ENCODE results near the gene CDH13. TPM values are rescaled to one million over a fixed set of nuclear protein-coding genes. Genes with fewer than 3 reads are reported as not detected.

The CDH13 gene
- total and polyA plus RNA-seq, 2 experiments from 2014 or later, result 1.2 to 1.5 TPM

GRCh38 chr16:82993926-82994325, 367.2 kb downstream of the CDH13 start:
- Histone ChIP-seq H3K27me3 (no peaks in the 10 kb centered on the region), H4K20me1 (ENCODE audit: insufficient read depth, poor library complexity, severe bottlenecking) (no peaks in the 10 kb centered on the region), H3K36me3 (replicated peaks; ENCODE audit: insufficient read depth, low read depth) (no peaks in the 10 kb centered on the region), H3K4me2 (no peak overlapping the region), H3K4me3 (no peak overlapping the region), H3K27ac (no peak overlapping the region), H3K4me1 (ENCODE audit: insufficient read depth) (peaks cover 4% of the 10 kb centered on the region), H3K9me2 (replicated peaks; ENCODE audit: insufficient read depth) (no peaks in the 10 kb centered on the region), H2AFZ (no peak overlapping the region), H3K9me3 (ENCODE audit: low read depth) (no peaks in the 10 kb centered on the region), H3K79me2 (no peaks in the 10 kb centered on the region)
- no peak for TF ChIP-seq EZH2 (IDR thresholded peaks at IDR 0.05; ENCODE audit: borderline replicate concordance)
- TF ChIP-seq CTCF (IDR thresholded peaks at IDR 0.05; ENCODE audit: poor library complexity), result no peak
- no peak for TF ChIP-seq EZH2phosphoT487 (IDR thresholded peaks at IDR 0.05; ENCODE audit: low read depth, severe bottlenecking, unreplicated experiment)
- DNase-seq (ENCODE audit: low spot score), result no peak
- 80% methylated on average over 4 of the region's 4 CpGs for WGBS (ENCODE audit: low lambda C conversion rate, missing lambda C conversion rate)

GRCh38 chr16:82995286-82995923, 368.6 kb downstream of the CDH13 start:
- H3K9me2 ChIP-seq (replicated peaks; ENCODE audit: insufficient read depth), result no peaks in the 10 kb centered on the region
- H2AFZ ChIP-seq, result peak overlapping the region; percentile 21
- peak overlapping the region; percentile 41 for H3K4me2 ChIP-seq
- no peak for DNase-seq (ENCODE audit: low spot score)
- no peaks in the 10 kb centered on the region for H3K79me2 ChIP-seq
- peaks cover 4% of the 10 kb centered on the region for H3K4me1 ChIP-seq (ENCODE audit: insufficient read depth)
- no peak overlapping the region for H3K4me3 ChIP-seq
- no peaks in the 10 kb centered on the region for H3K9me3 ChIP-seq (ENCODE audit: low read depth)
- no peaks in the 10 kb centered on the region for H3K36me3 ChIP-seq (replicated peaks; ENCODE audit: insufficient read depth, low read depth)
- TF ChIP-seq EZH2phosphoT487 (IDR thresholded peaks at IDR 0.05; ENCODE audit: low read depth, severe bottlenecking, unreplicated experiment), result no peak
- no peak for TF ChIP-seq CTCF (IDR thresholded peaks at IDR 0.05; ENCODE audit: poor library complexity)
- no peak for TF ChIP-seq EZH2 (IDR thresholded peaks at IDR 0.05; ENCODE audit: borderline replicate concordance)
- H3K27me3 ChIP-seq, result no peaks in the 10 kb centered on the region
- H4K20me1 ChIP-seq (ENCODE audit: insufficient read depth, poor library complexity, severe bottlenecking), result no peaks in the 10 kb centered on the region
- 81% methylated on average over 9 of the region's 9 CpGs for WGBS (ENCODE audit: low lambda C conversion rate, missing lambda C conversion rate)
- peak overlapping the region; percentile 75 for H3K27ac ChIP-seq

GRCh38 chr16:82995924-82996441, 369.2 kb downstream of the CDH13 start:
- no peak overlapping the region for H3K4me3 ChIP-seq
- DNase-seq (ENCODE audit: low spot score), result peak; percentile 78
- H3K4me1 ChIP-seq (ENCODE audit: insufficient read depth), result peaks cover 4% of the 10 kb centered on the region
- no peaks in the 10 kb centered on the region for H3K9me3 ChIP-seq (ENCODE audit: low read depth)
- H3K4me2 ChIP-seq, result peak overlapping the region; percentile 41
- no peak for TF ChIP-seq EZH2 (IDR thresholded peaks at IDR 0.05; ENCODE audit: borderline replicate concordance)
- TF ChIP-seq CTCF (IDR thresholded peaks at IDR 0.05; ENCODE audit: poor library complexity), result no peak
- TF ChIP-seq EZH2phosphoT487 (IDR thresholded peaks at IDR 0.05; ENCODE audit: low read depth, severe bottlenecking, unreplicated experiment), result no peak
- WGBS (ENCODE audit: low lambda C conversion rate, missing lambda C conversion rate), result 57% methylated on average over 5 of the region's 5 CpGs
- H3K79me2 ChIP-seq, result no peaks in the 10 kb centered on the region
- H3K27me3 ChIP-seq, result no peaks in the 10 kb centered on the region
- H3K27ac ChIP-seq, result peak overlapping the region; percentile 75
- no peaks in the 10 kb centered on the region for H4K20me1 ChIP-seq (ENCODE audit: insufficient read depth, poor library complexity, severe bottlenecking)
- no peaks in the 10 kb centered on the region for H3K36me3 ChIP-seq (replicated peaks; ENCODE audit: insufficient read depth, low read depth)
- no peaks in the 10 kb centered on the region for H3K9me2 ChIP-seq (replicated peaks; ENCODE audit: insufficient read depth)
- peak overlapping the region; percentile 21 for H2AFZ ChIP-seq

Data from hepatocyte (in vitro differentiated cells).